Erythroblast (primary cell): Measurements from ENCODE around the gene FUT8.

Experiments
- GATA1 ChIP-seq: IDR thresholded peaks from 2 replicates; pipeline ENCODE4 v1.6.1; 2011; ENCODE audit warnings: low read depth, mild to moderate bottlenecking, control low read depth, low read length, moderate library complexity
- POLR2A ChIP-seq: IDR thresholded peaks from 2 replicates; pipeline ENCODE4 v1.6.1; 2011; ENCODE audit warnings: mild to moderate bottlenecking, low read length

GRCh38 chr14:65472189-65472588 lies 59.7 kb downstream of the FUT8 start:
- TF ChIP-seq POLR2A: no peak
- no peak for TF ChIP-seq GATA1
